GM19238 (cell line): Measurements from ENCODE around the gene FOXF1.

Source experiments
- DNase-seq: peaks from one replicate; pipeline ENCODE4 v3.0.0; 2011; ENCODE audit warnings: low spot score; ENCODE audit not compliant: insufficient read length

The FOXF1 gene

GRCh38 chr16:86504315-86505184 is 5.8 kb upstream of the FOXF1 start:
- no peak for DNase-seq

- no peak for DNase-seq
These were observed 5.0 kb upstream of the FOXF1 start for GRCh38 chr16:86505185-86505898.

GRCh38 chr16:86505899-86506864 is 4.1 kb upstream of the FOXF1 start:
- no peak for DNase-seq

GRCh38 chr16:86507173-86508027 is 2.9 kb upstream of the FOXF1 start:
- no peak for DNase-seq

- DNase-seq: no peak
These were observed 2.0 kb upstream of the FOXF1 start for GRCh38 chr16:86508028-86508946.

- no peak for DNase-seq
These were observed 1.2 kb upstream of the FOXF1 start for GRCh38 chr16:86508947-86509758.

- DNase-seq: no peak
These were observed 415 bp upstream of the FOXF1 start for GRCh38 chr16:86509759-86510464.

- DNase-seq: no peak
These were observed 1.2 kb downstream of the FOXF1 start for GRCh38 chr16:86511317-86512161.

GRCh38 chr16:86512301-86512859 is 2.1 kb downstream of the FOXF1 start:
- DNase-seq: no peak

- no peak for DNase-seq
These were observed 2.6 kb downstream of the FOXF1 start for GRCh38 chr16:86512860-86513470.

- DNase-seq: no peak
These were observed 3.3 kb downstream of the FOXF1 start for GRCh38 chr16:86513471-86514277.

- DNase-seq: no peak
These were observed 4.4 kb downstream of the FOXF1 start for GRCh38 chr16:86514481-86515376.

- no peak for DNase-seq
These were observed 5.1 kb downstream of the FOXF1 start for GRCh38 chr16:86515413-86515776.

GRCh38 chr16:86515777-86516622 is 5.7 kb downstream of the FOXF1 start:
- no peak for DNase-seq
